Effector CD4-positive, alpha-beta T cell (primary cell): ENCODE measurements around the gene ANKRD50.

Source experiments
- DNase-seq: peaks from one replicate; pipeline ENCODE4 v3.0.0-alpha.2; 2020

Gene ANKRD50

DNA sequence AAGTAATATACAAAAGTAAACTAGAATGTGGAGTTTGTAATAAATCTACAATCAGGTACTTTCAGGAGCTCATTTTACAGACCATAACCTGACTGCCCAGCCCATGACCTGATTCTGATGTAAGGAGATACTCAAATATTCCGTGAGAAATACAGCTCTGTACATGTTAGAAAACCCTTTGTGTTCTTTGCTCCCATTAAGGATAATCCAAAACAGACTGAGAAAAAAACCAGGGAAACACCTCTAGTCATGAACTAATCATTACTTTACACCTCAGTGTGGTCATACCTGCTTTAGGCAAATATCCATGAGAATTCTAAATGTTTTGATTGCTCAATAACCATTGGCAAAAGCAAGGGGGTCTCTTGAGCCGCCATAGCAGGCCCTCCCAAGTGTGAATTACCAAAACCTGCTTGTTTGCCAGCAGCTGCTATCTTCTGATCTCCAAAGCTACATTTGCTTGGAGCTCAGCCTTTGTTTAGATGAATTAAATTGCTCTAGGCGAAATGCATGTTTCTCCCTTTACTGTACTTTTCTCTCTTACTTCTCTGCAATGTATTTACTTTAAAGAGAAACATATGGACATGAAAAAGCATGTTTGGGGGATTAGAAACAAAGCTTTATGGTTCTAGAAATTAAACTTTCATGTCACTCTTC, 79.1 kb downstream of the ANKRD50 start:
- no peak for DNase-seq

DNA sequence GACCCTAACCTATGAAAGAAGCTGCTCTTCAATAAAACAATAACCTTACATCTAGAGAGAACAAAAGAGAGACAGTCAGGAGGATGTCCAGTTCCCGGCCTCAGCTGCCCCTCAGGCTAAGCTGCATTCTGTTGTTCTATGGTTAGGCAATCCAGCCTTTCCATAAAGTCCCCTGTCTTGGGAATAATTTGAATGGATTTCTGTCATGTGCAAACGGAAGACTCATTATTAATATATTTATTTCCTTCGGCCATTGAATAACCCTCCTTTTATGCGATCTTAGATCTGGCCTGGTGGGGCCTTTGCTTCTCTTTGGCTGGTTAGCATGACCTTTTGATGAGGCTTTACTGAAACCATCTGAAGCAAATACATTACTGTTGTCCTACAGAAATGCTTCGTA, 80.1 kb downstream of the ANKRD50 start:
- no peak for DNase-seq

DNA sequence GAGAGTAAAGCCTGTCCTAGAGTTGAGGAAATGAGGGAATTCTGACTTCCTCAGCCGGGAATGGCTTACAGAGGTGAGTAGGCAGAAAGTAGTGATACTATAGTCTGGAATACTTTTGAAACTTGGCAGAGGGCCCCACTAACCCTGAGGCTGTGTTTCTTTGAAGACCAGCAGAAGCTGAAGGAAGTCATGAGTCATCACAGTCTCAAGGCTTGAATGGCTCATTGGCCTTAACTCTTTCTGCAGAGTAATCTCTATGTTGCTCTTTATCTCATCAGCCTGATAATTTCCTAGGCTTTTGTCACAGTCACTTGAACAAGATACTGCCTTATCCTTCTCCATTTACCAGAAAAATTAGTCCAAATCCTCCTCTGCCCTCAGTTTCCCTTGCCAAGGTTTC, 80.8 kb downstream of the ANKRD50 start:
- no peak for DNase-seq

DNA sequence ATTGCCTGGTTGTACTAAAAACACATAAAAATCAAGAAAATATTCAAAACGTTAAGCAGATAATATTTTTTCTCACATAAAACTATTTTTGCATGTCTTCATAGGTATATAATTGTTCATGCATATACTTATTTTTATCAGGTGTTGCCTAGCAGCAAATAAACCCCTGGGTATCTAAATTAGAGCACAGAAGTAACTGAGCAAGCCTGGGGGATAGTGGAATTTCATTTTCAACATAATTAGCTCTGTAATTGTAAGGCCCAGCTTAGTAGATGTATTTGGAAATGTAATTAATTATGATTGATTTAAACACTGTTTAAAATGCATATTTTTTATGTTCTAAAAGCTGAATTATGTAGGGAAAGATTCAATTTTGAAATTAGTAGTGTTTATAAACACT, 82.9 kb downstream of the ANKRD50 start:
- DNase-seq = no peak
